Activated CD8-positive, alpha-beta T cell treated with anti-CD3 and anti-CD28 coated beads, Interleukin-2, amount 10 ng/mL, durations not matched to agents 7 days and 5 days (primary cell): Measurements from ENCODE around the gene FAM168A. TPM values are rescaled to one million over a fixed set of nuclear protein-coding genes. Genes with fewer than 3 reads are reported as not detected.

ENCODE experiments used
- ATAC-seq: fragments of 150-1000 bp; cut with Tn5 transposase; one replicate; pipeline ENCODE4 v1.10.0; 2021; ENCODE audit warnings: moderate library complexity
- CTCF ChIA-PET: fragments of 350-600 bp; sonication (Branson Sonifier 250); formaldehyde crosslinking; loops from one replicate; lab custom pipeline; 2021; ENCODE audit warnings: antibody characterized with exemption; lab: Charles Lee
- POLR2A ChIA-PET: fragments of 350-600 bp; sonication (Branson Sonifier 250); formaldehyde crosslinking; loops from one replicate; lab custom pipeline; 2021; ENCODE audit warnings: antibody characterized with exemption; lab: Charles Lee
- DNase-seq: peaks from one replicate; pipeline ENCODE4 v3.0.0-alpha.2; 2020
- H3K27ac Mint-ChIP-seq: one replicate; pipeline ENCODE4 v1.8.0; 2021; ENCODE audit warnings: mild to moderate bottlenecking, mixed read lengths
- H3K27me3 Mint-ChIP-seq: one replicate; pipeline ENCODE4 v1.8.0; 2021; ENCODE audit warnings: low read depth, mixed read lengths
- H3K36me3 Mint-ChIP-seq: one replicate; pipeline ENCODE4 v1.8.0; 2021; ENCODE audit warnings: low read depth, mixed read lengths
- H3K4me1 Mint-ChIP-seq: one replicate; pipeline ENCODE4 v1.8.0; 2021; ENCODE audit warnings: low read depth, mixed read lengths
- H3K4me3 Mint-ChIP-seq: one replicate; pipeline ENCODE4 v1.8.0; 2021; ENCODE audit warnings: mild to moderate bottlenecking, mixed read lengths
- H3K9me3 Mint-ChIP-seq: one replicate; pipeline ENCODE4 v1.8.0; 2022; ENCODE audit warnings: mixed read lengths; ENCODE audit not compliant: insufficient read depth
- total RNA-seq, 2 experiments: library from RNA; stranded (reverse); gene quantifications; one replicate each; pipeline ENCODE4 v1.2.3, GENCODE V29; 2021

FAM168A gene
- total RNA-seq, 2 experiments from 2014 or later = 25.9 to 27.8 TPM

GRCh38 chr11:73516080-73516479 is 81.8 kb downstream of the FAM168A start:
- Mint-ChIP-seq H3K27me3 (no peaks in the 10 kb centered on the region), H3K4me1 (peaks cover 17% of the 10 kb centered on the region), H3K36me3 (no peaks in the 10 kb centered on the region), H3K4me3 (no peak overlapping the region), H3K9me3 (no peaks in the 10 kb centered on the region), H3K27ac (no peak overlapping the region)
- no peak for ATAC-seq
- POLR2A ChIA-PET = no interaction called here
- DNase-seq = no peak
- CTCF ChIA-PET = no interaction called here

- no peaks in the 10 kb centered on the region for H3K27me3 Mint-ChIP-seq
- H3K36me3 Mint-ChIP-seq = no peaks in the 10 kb centered on the region
- no peak overlapping the region for H3K27ac Mint-ChIP-seq
- POLR2A ChIA-PET = no interaction called here
- no peaks in the 10 kb centered on the region for H3K4me1 Mint-ChIP-seq
- CTCF ChIA-PET = interaction anchor here (0.6 kb wide), 1 partner anchor 8 kb away, joined by 3 read pairs; no protein-coding TSS in a partner anchor
- DNase-seq (no peak), ATAC-seq (no peak)
- no peak overlapping the region for H3K4me3 Mint-ChIP-seq
- no peaks in the 10 kb centered on the region for H3K9me3 Mint-ChIP-seq
Observed at GRCh38 chr11:73513707-73514106, 84.2 kb downstream of the FAM168A start.

DNA sequence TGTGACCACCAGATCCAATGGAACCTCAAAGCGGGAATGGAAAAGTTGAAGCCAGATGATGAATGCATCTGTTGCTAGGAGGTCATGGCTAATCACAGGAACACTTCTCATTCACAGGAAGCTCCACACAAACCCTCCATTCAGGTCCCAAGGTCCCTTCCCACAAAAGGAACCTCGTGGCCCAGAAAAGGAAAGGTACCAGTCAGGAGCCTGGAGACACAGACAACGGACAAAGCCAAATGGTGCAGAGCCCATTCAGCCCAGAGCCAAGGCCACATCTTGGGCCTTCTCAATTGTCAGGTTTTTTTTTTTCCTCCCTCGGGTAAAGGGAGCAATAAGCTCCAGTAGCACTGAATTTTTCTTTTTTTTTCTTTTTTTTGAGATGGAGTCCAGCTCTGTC is 87.0 kb downstream of the FAM168A start:
- no peak for DNase-seq
- ChIA-PET CTCF (interaction anchor here (1.0 kb wide), 1 partner anchor 115 kb away, joined by 3 read pairs; no protein-coding TSS in a partner anchor), POLR2A (no interaction called here)
- H3K27me3 Mint-ChIP-seq = no peaks in the 10 kb centered on the region
- no peak overlapping the region for H3K4me3 Mint-ChIP-seq
- ATAC-seq = no peak
- peaks cover 3% of the 10 kb centered on the region for H3K4me1 Mint-ChIP-seq
- no peaks in the 10 kb centered on the region for H3K36me3 Mint-ChIP-seq
- H3K9me3 Mint-ChIP-seq = no peaks in the 10 kb centered on the region
- no peak overlapping the region for H3K27ac Mint-ChIP-seq

DNA sequence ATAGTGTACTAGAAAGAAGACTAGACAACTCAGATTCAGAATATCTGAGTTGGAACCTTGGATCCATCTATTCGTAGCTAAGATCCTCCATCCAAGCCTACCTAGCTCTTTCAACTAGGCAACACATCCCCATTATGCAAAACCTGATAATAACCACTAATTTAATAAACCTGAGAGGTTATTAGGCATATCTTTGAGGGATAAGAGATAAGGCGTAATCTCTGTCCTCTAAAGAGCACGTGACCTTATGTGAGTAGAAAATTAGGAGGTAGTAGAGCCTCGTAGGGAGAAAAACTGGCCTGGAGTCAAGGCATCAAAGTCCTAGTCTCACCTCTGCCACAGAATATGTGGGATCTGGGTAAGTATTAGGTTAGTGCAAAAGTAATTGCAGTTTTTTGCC is 87.8 kb downstream of the FAM168A start:
- no peaks in the 10 kb centered on the region for H3K27me3 Mint-ChIP-seq
- DNase-seq (no peak), ATAC-seq (no peak)
- no peaks in the 10 kb centered on the region for H3K9me3 Mint-ChIP-seq
- H3K4me3 Mint-ChIP-seq = no peak overlapping the region
- POLR2A ChIA-PET = no interaction called here
- CTCF ChIA-PET = no interaction called here
- peaks cover 5% of the 10 kb centered on the region for H3K4me1 Mint-ChIP-seq
- no peak overlapping the region for H3K27ac Mint-ChIP-seq
- H3K36me3 Mint-ChIP-seq = no peaks in the 10 kb centered on the region

- Mint-ChIP-seq H3K4me1 (peaks cover 5% of the 10 kb centered on the region), H3K4me3 (no peak overlapping the region), H3K9me3 (no peaks in the 10 kb centered on the region), H3K36me3 (peaks cover 5% of the 10 kb centered on the region), H3K27me3 (no peaks in the 10 kb centered on the region), H3K27ac (no peak overlapping the region)
- DNase-seq = no peak
- ChIA-PET CTCF (no interaction called here), POLR2A (no interaction called here)
- ATAC-seq = no peak
Observed at GRCh38 chr11:73509188-73509587, 88.7 kb downstream of the FAM168A start.

- no peak for ATAC-seq
- Mint-ChIP-seq H3K27ac (no peak overlapping the region), H3K9me3 (no peaks in the 10 kb centered on the region), H3K4me3 (no peak overlapping the region), H3K27me3 (no peaks in the 10 kb centered on the region), H3K4me1 (peaks cover 5% of the 10 kb centered on the region), H3K36me3 (peaks cover 9% of the 10 kb centered on the region)
- DNase-seq = no peak
- ChIA-PET POLR2A (no interaction called here), CTCF (interaction anchor here (1.4 kb wide), 1 partner anchor 117 kb away, joined by 5 read pairs; no protein-coding TSS in a partner anchor)
Observed at GRCh38 chr11:73508243-73509176, 89.4 kb downstream of the FAM168A start.

DNA sequence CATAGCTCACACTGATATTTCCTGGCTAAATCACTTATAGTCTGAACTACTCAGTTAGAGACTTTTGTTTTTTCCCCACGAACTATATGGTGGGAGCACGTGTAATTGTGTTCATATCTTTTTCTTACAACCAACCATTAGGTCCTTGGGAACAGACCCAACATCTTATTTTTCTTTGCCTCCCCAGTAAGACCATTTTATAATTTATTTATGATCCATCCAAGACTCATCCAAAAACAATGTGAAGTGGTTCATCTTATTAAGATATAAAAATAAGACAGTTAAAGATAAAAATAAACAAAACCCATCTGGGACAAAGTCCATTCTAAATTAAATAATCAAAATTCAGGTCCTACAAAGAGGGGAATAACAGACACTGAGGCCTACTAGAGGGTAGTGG is 90.8 kb downstream of the FAM168A start:
- Mint-ChIP-seq H3K27me3 (no peaks in the 10 kb centered on the region), H3K4me1 (peaks cover 5% of the 10 kb centered on the region), H3K36me3 (peaks cover 13% of the 10 kb centered on the region), H3K4me3 (no peak overlapping the region), H3K27ac (no peak overlapping the region), H3K9me3 (peaks cover 6% of the 10 kb centered on the region)
- no peak for DNase-seq
- CTCF ChIA-PET = no interaction called here
- no peak for ATAC-seq
- POLR2A ChIA-PET = no interaction called here

- H3K4me1 Mint-ChIP-seq = peaks cover 10% of the 10 kb centered on the region
- no peak overlapping the region for H3K4me3 Mint-ChIP-seq
- ChIA-PET CTCF (interaction anchor here (0.6 to 1.5 kb wide), 3 partner anchors 26 to 120 kb away, joined by 3 to 4 read pairs (median 3); no protein-coding TSS in a partner anchor), POLR2A (no interaction called here)
- no peak for DNase-seq
- ATAC-seq = no peak
- H3K27ac Mint-ChIP-seq = no peak overlapping the region
- H3K9me3 Mint-ChIP-seq = peaks cover 8% of the 10 kb centered on the region
- H3K27me3 Mint-ChIP-seq = no peaks in the 10 kb centered on the region
- H3K36me3 Mint-ChIP-seq = peaks cover 20% of the 10 kb centered on the region
Observed at GRCh38 chr11:73506038-73506437, 91.9 kb downstream of the FAM168A start.

GRCh38 chr11:73498343-73498742 is 99.6 kb downstream of the FAM168A start:
- DNase-seq (no peak), ATAC-seq (no peak)
- H3K27me3 Mint-ChIP-seq = no peaks in the 10 kb centered on the region
- POLR2A ChIA-PET = interaction anchor here (0.6 kb wide), 1 partner anchor 293 kb away, joined by 3 read pairs; no protein-coding TSS in a partner anchor
- peaks cover 15% of the 10 kb centered on the region for H3K36me3 Mint-ChIP-seq
- peaks cover 5% of the 10 kb centered on the region for H3K4me1 Mint-ChIP-seq
- no peak overlapping the region for H3K27ac Mint-ChIP-seq
- H3K9me3 Mint-ChIP-seq = peaks cover 8% of the 10 kb centered on the region
- no peak overlapping the region for H3K4me3 Mint-ChIP-seq
- CTCF ChIA-PET = interaction anchor here (1.0 kb wide), 1 partner anchor 184 kb away, joined by 3 read pairs; no protein-coding TSS in a partner anchor

- Mint-ChIP-seq H3K9me3 (no peaks in the 10 kb centered on the region), H3K27me3 (no peaks in the 10 kb centered on the region), H3K4me3 (no peak overlapping the region), H3K36me3 (peaks cover 5% of the 10 kb centered on the region), H3K27ac (no peak overlapping the region), H3K4me1 (peaks cover under 1% of the 10 kb centered on the region)
- POLR2A ChIA-PET = no interaction called here
- DNase-seq = no peak
- CTCF ChIA-PET = no interaction called here
- ATAC-seq = no peak
Observed at GRCh38 chr11:73496134-73496533, 101.8 kb downstream of the FAM168A start.

GRCh38 chr11:73495731-73496130 is 102.2 kb downstream of the FAM168A start:
- CTCF ChIA-PET = no interaction called here
- Mint-ChIP-seq H3K4me3 (no peak overlapping the region), H3K4me1 (no peaks in the 10 kb centered on the region), H3K9me3 (no peaks in the 10 kb centered on the region), H3K27ac (no peak overlapping the region), H3K27me3 (no peaks in the 10 kb centered on the region), H3K36me3 (peaks cover 5% of the 10 kb centered on the region)
- no peak for ATAC-seq
- POLR2A ChIA-PET = no interaction called here
- no peak for DNase-seq

DNA sequence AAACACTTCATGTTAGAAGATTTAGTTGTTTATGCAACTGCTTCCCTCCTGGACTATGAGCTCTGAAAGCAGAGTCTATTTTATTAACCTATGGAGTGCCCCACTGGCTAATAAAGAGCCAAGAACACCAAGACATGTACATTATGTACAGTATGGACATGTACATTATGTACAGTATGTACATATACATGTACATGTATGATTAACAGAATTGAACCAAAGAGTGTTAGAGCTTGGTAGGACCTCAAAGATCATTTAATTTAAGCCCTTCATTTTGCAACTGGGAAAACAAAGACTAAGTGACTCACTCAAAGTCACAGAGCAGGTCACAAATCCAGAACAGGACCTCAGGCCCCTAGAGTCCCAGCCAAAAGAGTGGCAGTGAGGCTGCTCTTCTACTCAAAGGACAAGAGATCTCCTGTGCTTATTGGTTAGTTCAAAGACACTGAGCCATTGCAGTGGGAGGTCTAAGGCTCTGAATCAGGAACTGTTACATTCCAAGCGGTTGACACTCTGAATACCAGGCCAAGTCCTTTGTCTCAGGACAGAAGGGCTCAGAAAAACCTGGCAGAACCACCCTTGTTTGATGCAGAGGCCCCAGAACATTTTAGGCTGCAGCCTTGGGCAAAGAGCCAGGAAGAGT is 103.8 kb downstream of the FAM168A start:
- Mint-ChIP-seq H3K9me3 (no peaks in the 10 kb centered on the region), H3K27me3 (no peaks in the 10 kb centered on the region), H3K27ac (no peak overlapping the region), H3K36me3 (peaks cover 5% of the 10 kb centered on the region), H3K4me3 (no peak overlapping the region), H3K4me1 (no peaks in the 10 kb centered on the region)
- CTCF ChIA-PET = no interaction called here
- DNase-seq (no peak), ATAC-seq (no peak)
- POLR2A ChIA-PET = no interaction called here
